Fibroblast of the aortic adventitia (primary cell): ENCODE results near the gene AP2A1. TPM values are rescaled to one million over a fixed set of nuclear protein-coding genes. Genes with fewer than 3 reads are reported as not detected.
A peak's percentile ranks its signal among the peaks of the same experiment; 100 is the strongest.
"Not testable (repeated sequence)": the region's sequence is repeated elsewhere in the genome, so short reads cannot be mapped to it uniquely, and the experiment has no call there.

ENCODE experiments used
- DNase-seq: peaks from one replicate; pipeline ENCODE4 v3.0.0-alpha.2; 2010; ENCODE audit warnings: low read depth
- H3K4me3 ChIP-seq: 2 replicates; pipeline ENCODE4 v1.5.1; 2011; ENCODE audit warnings: low read depth, mild to moderate bottlenecking, control low read depth, low read length, moderate library complexity
- CTCF ChIP-seq: IDR thresholded peaks from 2 replicates; pipeline ENCODE4 v1.5.1; 2011; ENCODE audit warnings: mild to moderate bottlenecking, low read length, control low read depth, inconsistent platforms; ENCODE audit not compliant: insufficient read depth
- total RNA-seq: library from RNA; depleted of rRNA; stranded (reverse); fragments of >200 nt; gene quantifications from 2 replicates; pipeline ENCODE4 v1.2.3, GENCODE V29; 2012; ENCODE audit warnings: low replicate concordance

Gene AP2A1
- total RNA-seq, 1 donor, result 115 TPM

- TF ChIP-seq CTCF, result peak; percentile 36
- peak within 1 kb of the TSS; percentile 99 for H3K4me3 ChIP-seq
- DNase-seq, result peak; percentile 89
These were observed 51.3 kb downstream of the AP2A1 start, which contains the start of gene MED25 for GRCh38 chr19:49817964-49818648. MED25 (plus strand) TSS chr19:49818289; CDS start chr19:49818342, 53 bp downstream.

- DNase-seq, result no peak
- TF ChIP-seq CTCF, result no peak
- peak overlapping the region; percentile 99 for H3K4me3 ChIP-seq
These were observed 52.0 kb downstream of the AP2A1 start for GRCh38 chr19:49818649-49819370.

GRCh38 chr19:49819452-49820115 is 52.8 kb downstream of the AP2A1 start:
- not testable (repeated sequence) for DNase-seq
- peak overlapping the region; percentile 99 for H3K4me3 ChIP-seq

- H3K4me3 ChIP-seq, result peak overlapping the region; percentile 6
- DNase-seq, result peak; percentile 29
These were observed 53.3 kb downstream of the AP2A1 start for GRCh38 chr19:49820125-49820524.

GRCh38 chr19:49823472-49823871 is 56.7 kb downstream of the AP2A1 start:
- DNase-seq, result no peak
- no peak overlapping the region for H3K4me3 ChIP-seq
- TF ChIP-seq CTCF, result no peak

More at GRCh38 chr19:49820125-49820524, 53.3 kb downstream of the AP2A1 start:
- no peak for TF ChIP-seq CTCF

GRCh38 chr19:49824662-49825061 is 57.9 kb downstream of the AP2A1 start:
- no peak for TF ChIP-seq CTCF
- H3K4me3 ChIP-seq, result no peak overlapping the region
- no peak for DNase-seq

- no peak overlapping the region for H3K4me3 ChIP-seq
- TF ChIP-seq CTCF, result no peak
- DNase-seq, result no peak
These were observed 60.2 kb downstream of the AP2A1 start for GRCh38 chr19:49827034-49827433.
